ENCODE data around the gene MYO6. TPM values are rescaled to one million over a fixed set of nuclear protein-coding genes. Genes with fewer than 3 reads are reported as not detected.

MYO6 gene
- total RNA-seq, 1 experiment from 2014 or later = 46.9 TPM

DNA sequence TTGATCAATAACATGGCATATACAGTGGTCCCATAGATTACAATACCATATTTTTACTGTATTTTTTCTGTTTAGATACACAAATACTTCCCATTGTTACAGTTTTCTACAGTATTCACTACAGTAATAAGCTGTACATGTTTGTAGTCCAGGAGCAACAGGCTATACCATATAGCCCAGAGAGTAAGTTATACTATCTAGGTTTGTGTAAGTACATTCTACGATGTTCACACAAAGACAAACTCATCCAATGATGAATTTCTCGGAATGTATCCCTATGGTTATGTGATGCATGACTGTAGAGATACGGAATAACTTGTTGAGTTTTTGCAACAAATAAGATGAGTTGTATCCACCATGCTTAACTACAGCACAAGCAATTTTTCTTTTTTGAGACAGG is 3.6 kb upstream of the MYO6 start:
- H4K8ac ChIP-seq (replicated peaks; ENCODE audit: insufficient read length, low read depth, low read length) = no peak overlapping the region
- peaks cover 6 to 14% of the 10 kb centered on the region in 2 experiments for H3K4me1 Mint-ChIP-seq
- H3K36me3 Mint-ChIP-seq (ENCODE audit: insufficient read depth in 1 of 3, low read depth in 3 of 3) = no peaks in the 10 kb centered on the region
- H3K4ac ChIP-seq (ENCODE audit: low read depth, low read length) = no peak overlapping the region
- no peak overlapping the region for H4K91ac ChIP-seq (ENCODE audit: insufficient read length, low read depth, low read length)
- peaks cover 13% of the 10 kb centered on the region for H3K27me3 Mint-ChIP-seq (ENCODE audit: low read depth)
- no peak overlapping the region for H3K18ac ChIP-seq (ENCODE audit: insufficient read length, low read depth, low read length)
- H3K9ac ChIP-seq (ENCODE audit: extremely low read depth, insufficient read length, low read length) = no peak overlapping the region
- no peak overlapping the region for H3K56ac ChIP-seq (ENCODE audit: insufficient read length, low read depth, low read length)
- no peak overlapping the region for H3K14ac ChIP-seq (ENCODE audit: insufficient read depth, low read length)
- H3K27ac ChIP-seq (ENCODE audit: insufficient read length, low read depth, low read length) = no peak overlapping the region
- no CpG with 5 or more reads among the region's 3 CpGs for WGBS (ENCODE audit: extremely low coverage, insufficient read length, low lambda C conversion rate)
- no peak overlapping the region for H3T11ph ChIP-seq (ENCODE audit: low read length)
- no peaks in the 10 kb centered on the region for H3K79me1 ChIP-seq (ENCODE audit: insufficient read depth, low read depth, low read length, poor library complexity, severe bottlenecking)
- H3K9me3 ChIP-seq (ENCODE audit: control insufficient read depth, low read depth, low read length) = no peaks in the 10 kb centered on the region
- no peaks in the 10 kb centered on the region for H4K20me1 ChIP-seq (ENCODE audit: control insufficient read depth, insufficient read depth, insufficient read length)
- no peak overlapping the region for H2BK20ac ChIP-seq (ENCODE audit: low read depth, low read length, poor library complexity, severe bottlenecking)
- no peak overlapping the region for H2BK5ac ChIP-seq (ENCODE audit: insufficient read length, low read length)
- H3K79me2 ChIP-seq (ENCODE audit: insufficient read depth, low read length) = no peaks in the 10 kb centered on the region
- H2BK12ac ChIP-seq (ENCODE audit: insufficient read length, low read depth, low read length) = no peak overlapping the region
- no peak overlapping the region for H2BK15ac ChIP-seq (ENCODE audit: low read depth, low read length)
- no peak overlapping the region for H2AK5ac ChIP-seq (ENCODE audit: insufficient read length, low read length)
- H2BK120ac ChIP-seq (ENCODE audit: low read depth, low read length, poor library complexity, severe bottlenecking) = no peak overlapping the region
- H4K5ac ChIP-seq (ENCODE audit: insufficient read length, low read depth, low read length) = no peak overlapping the region
- H3K27me3 ChIP-seq (ENCODE audit: insufficient read depth, low read length) = no peaks in the 10 kb centered on the region
- H3K23ac ChIP-seq (ENCODE audit: insufficient read length, low read depth, low read length) = no peak overlapping the region
- no peak for DNase-seq
- no peak overlapping the region for H3K27ac Mint-ChIP-seq
- H3K23me2 ChIP-seq (ENCODE audit: insufficient read length, low read depth, low read length, poor library complexity, severe bottlenecking) = peaks cover 3% of the 10 kb centered on the region
- no peak overlapping the region for H3K4me2 ChIP-seq (ENCODE audit: insufficient read depth, insufficient read length, low read length)
- no peak overlapping the region for H3K4me3 Mint-ChIP-seq
- TF ChIP-seq CTCF (conservative IDR thresholded peaks at IDR 0.05) = no peak
- H2AFZ ChIP-seq (ENCODE audit: low read length) = no peak overlapping the region
- no peaks in the 10 kb centered on the region for H3K4me1 ChIP-seq (ENCODE audit: insufficient read depth, low read length)
- no peaks in the 10 kb centered on the region for H3K9me3 Mint-ChIP-seq

Data from H9 (cell line).